ENCODE measurements around the gene SGMS1. TPM values are rescaled to one million over a fixed set of nuclear protein-coding genes. Genes with fewer than 3 reads are reported as not detected.

The SGMS1 gene
- polyA plus RNA-seq, 2 of the 4 experiments (the other 2 are of a cell fraction) = 22.7 to 28.2 TPM

- ChIA-PET CTCF (no interaction called here), POLR2A (no interaction called here)
- H3K27ac ChIP-seq = no peak overlapping the region
- H3K4me1 ChIP-seq = no peaks in the 10 kb centered on the region
- TF ChIP-seq RARB (CRISPR knock-in tag; IDR thresholded peaks at IDR 0.05) = no peak
- no peak for TF ChIP-seq SREBF2 (IDR thresholded peaks at IDR 0.05)
- no peak for TF ChIP-seq ELK1 (IDR thresholded peaks at IDR 0.05; ENCODE audit: low read depth, low read length)
- no peak for TF ChIP-seq ZNF302 (CRISPR knock-in tag; IDR thresholded peaks at IDR 0.05)
- no peak for TF ChIP-seq CEBPB (IDR thresholded peaks at IDR 0.05)
- TF ChIP-seq POLR2A (IDR thresholded peaks at IDR 0.05; ENCODE audit: low read length) = no peak
- TF ChIP-seq USF2 (IDR thresholded peaks at IDR 0.05) = no peak
- no peak for TF ChIP-seq RCOR1 (IDR thresholded peaks at IDR 0.05; ENCODE audit: low read depth, low read length)
- no peak for TF ChIP-seq FOSL2 (IDR thresholded peaks at IDR 0.05)
- TF ChIP-seq FOSL2 (CRISPR knock-in tag; IDR thresholded peaks at IDR 0.05) = no peak
- TF ChIP-seq SMC3 (IDR thresholded peaks at IDR 0.05) = no peak
- TF ChIP-seq HOXB13 (CRISPR knock-in tag; IDR thresholded peaks at IDR 0.05; ENCODE audit: low read depth) = no peak
- no peak for TF ChIP-seq ZC3H11A (IDR thresholded peaks at IDR 0.05)
- TF ChIP-seq NPAS2 (CRISPR knock-in tag; IDR thresholded peaks at IDR 0.05; ENCODE audit: borderline replicate concordance) = no peak
- TF ChIP-seq CHD4 (IDR thresholded peaks at IDR 0.05; ENCODE audit: borderline replicate concordance) = no peak
- no peak for TF ChIP-seq CTCF (IDR thresholded peaks at IDR 0.05)
- no peak for TF ChIP-seq RFX5 (IDR thresholded peaks at IDR 0.05)
- no peak for TF ChIP-seq BHLHE40 (IDR thresholded peaks at IDR 0.05; ENCODE audit: low read depth, low read length)
- TF ChIP-seq CBX8 (IDR thresholded peaks at IDR 0.05) = no peak
- TF ChIP-seq JUN (IDR thresholded peaks at IDR 0.05) = no peak
- DNase-seq (ENCODE audit: low read depth in 1 of 2, low spot score in 1 of 2) (no peak), FAIRE-seq (no peak), ATAC-seq (no peak)
- H3K4me3 ChIP-seq = no peak overlapping the region
- 95% methylated on average over 4 of the region's 4 CpGs for WGBS (ENCODE audit: missing lambda C conversion rate)
- no peaks in the 10 kb centered on the region for H3K9me3 ChIP-seq
- no peak overlapping the region for H3K4me2 ChIP-seq
Observed at GRCh38 chr10:50541921-50542320, 81.8 kb downstream of the SGMS1 start.

- POLR2A ChIA-PET = no interaction called here
- TF ChIP-seq MYC (IDR thresholded peaks at IDR 0.05; ENCODE audit: borderline replicate concordance, low read length) = no peak
- no peak for TF ChIP-seq EHMT2 (IDR thresholded peaks at IDR 0.05; ENCODE audit: low read depth)
- TF ChIP-seq CBX8 (IDR thresholded peaks at IDR 0.05) = no peak
- no peak for TF ChIP-seq ZFP36 (IDR thresholded peaks at IDR 0.05; ENCODE audit: borderline replicate concordance, partially characterized antibody)
- TF ChIP-seq TP53 (CRISPR knock-in tag; IDR thresholded peaks at IDR 0.05) = no peak
- TF ChIP-seq JUN (IDR thresholded peaks at IDR 0.05) = no peak
- no peak for TF ChIP-seq HES2 (IDR thresholded peaks at IDR 0.05)
- TF ChIP-seq NPAS2 (CRISPR knock-in tag; IDR thresholded peaks at IDR 0.05; ENCODE audit: borderline replicate concordance) = no peak
- no peak for TF ChIP-seq PHF8 (IDR thresholded peaks at IDR 0.05; ENCODE audit: borderline replicate concordance, low read depth)
- TF ChIP-seq CBX2 (IDR thresholded peaks at IDR 0.05; ENCODE audit: borderline replicate concordance, low read depth) = no peak
- no peak for TF ChIP-seq TFCP2L1 (CRISPR knock-in tag; IDR thresholded peaks at IDR 0.05)
- no peak for TF ChIP-seq POLR2AphosphoS2 (conservative IDR thresholded peaks at IDR 0.05; ENCODE audit: low read length)
- no peak for TF ChIP-seq PBX3 (IDR thresholded peaks at IDR 0.05)
- no peak for TF ChIP-seq HMGXB4 (CRISPR knock-in tag; IDR thresholded peaks at IDR 0.05; ENCODE audit: borderline replicate concordance)
- no peak for TF ChIP-seq RNF2 (IDR thresholded peaks at IDR 0.05; ENCODE audit: borderline replicate concordance, low read depth)
- TF ChIP-seq BCL3 (IDR thresholded peaks at IDR 0.05) = no peak
- no peak for TF ChIP-seq RCOR1 (IDR thresholded peaks at IDR 0.05; ENCODE audit: low read depth, low read length)
Observed at GRCh38 chr10:50541317-50541716, 82.4 kb downstream of the SGMS1 start.

More at GRCh38 chr10:50541317-50541716, 82.4 kb downstream of the SGMS1 start:
- no peak overlapping the region for H3K27ac ChIP-seq
- H3K4me1 ChIP-seq = no peaks in the 10 kb centered on the region
- DNase-seq (ENCODE audit: low read depth in 1 of 2, low spot score in 1 of 2) (no peak), FAIRE-seq (no peak), ATAC-seq (no peak)
- no peak overlapping the region for H3K4me2 ChIP-seq
- 59% methylated on average over 2 of the region's 2 CpGs for WGBS (ENCODE audit: missing lambda C conversion rate)
- CTCF ChIA-PET = no interaction called here
- no peak overlapping the region for H3K4me3 ChIP-seq
- no peaks in the 10 kb centered on the region for H3K9me3 ChIP-seq

Measured in A549 (cell line).